HCT116 (cell line): ENCODE results near the gene ACOT12. TPM values are rescaled to one million over a fixed set of nuclear protein-coding genes. Genes with fewer than 3 reads are reported as not detected.

ENCODE experiments used
- ATAC-seq: fragments of 200-7000 bp; cut with Tn5 transposase; 2 replicates; pipeline ENCODE4 v1.9.1; 2020; ENCODE audit warnings: mild to moderate bottlenecking, moderate library complexity
- BruUV-seq: library from RNA; stranded (reverse); fragments of 400-500 nt; replicated peaks from 2 replicates; lab custom pipeline; 2021; lab: Mats Ljungman, UMichigan
- CTCF ChIA-PET: fragments of 300-600 bp; sonication (Branson Sonifier 250); formaldehyde crosslinking; loops from one replicate; lab custom pipeline; 2021; ENCODE audit warnings: antibody characterized with exemption; lab: Charles Lee
- POLR2A ChIA-PET: fragments of 300-600, 350-600 bp; sonication (Branson Sonifier 250); formaldehyde crosslinking; loops from one replicate; lab custom pipeline; 2021; ENCODE audit warnings: antibody characterized with exemption; lab: Charles Lee
- RAD21 ChIA-PET, 2 experiments: fragments of 300-600 bp; sonication (Branson Sonifier 250); formaldehyde crosslinking; loops; one replicate each; lab custom pipeline; 2023; ENCODE audit warnings: low total read pairs in 2 of 2; ENCODE audit not compliant: uncharacterized antibody in 2 of 2, unreplicated experiment in 2 of 2, low non-redundant PET in 1 of 2; lab: Charles Lee
- DNase-seq: peaks from one replicate; pipeline ENCODE4 v3.0.0-alpha.2; 2010; ENCODE audit warnings: low read depth, low spot score
- H2AFZ ChIP-seq: fragments of 200-600 bp; shearing (Covaris generic), sonication (generic); 2 replicates; pipeline ENCODE4 v1.6.1; 2017; ENCODE audit warnings: low read depth, mixed run types, mixed read lengths, antibody characterized with exemption, low read length; ENCODE audit not compliant: poor library complexity, severe bottlenecking
- H3K27ac ChIP-seq: 2 replicates; pipeline ENCODE4 v1.5.1; 2012; ENCODE audit warnings: low read depth, low read length
- H3K27me3 ChIP-seq: fragments of 200-600 bp; sonication (generic); 2 replicates; pipeline ENCODE4 v1.6.1; 2016; ENCODE audit warnings: mixed run types, low read length, mixed read lengths; ENCODE audit not compliant: insufficient read depth
- H3K36me3 ChIP-seq, 2 experiments: fragments of 200-500 bp in 1 of 2; fragments of 200-600 bp in 1 of 2; sonication (Bioruptor generic) in 1 of 2; sonication (generic) in 1 of 2; 2 replicates each; pipeline versions ENCODE4 v1.5.1 to v1.6.1; 2014 to 2016; ENCODE audit warnings: low read length in 2 of 2, inconsistent platforms in 1 of 2, mixed read lengths in 1 of 2, mixed run types in 1 of 2; ENCODE audit not compliant: insufficient read depth in 2 of 2, control insufficient read depth in 1 of 2
- H3K4me1 ChIP-seq, 2 experiments: fragments of 200-600 bp in 1 of 2; sonication (generic) in 1 of 2; 2 replicates each; pipeline versions ENCODE4 v1.5.1 to v1.6.1; 2012 to 2017; ENCODE audit warnings: low read length in 2 of 2, inconsistent platforms in 1 of 2, mild to moderate bottlenecking in 1 of 2, mixed read lengths in 1 of 2, mixed run types in 1 of 2, moderate library complexity in 1 of 2; ENCODE audit not compliant: insufficient read depth in 2 of 2, control insufficient read depth in 1 of 2
- H3K4me2 ChIP-seq: fragments of 200-600 bp; sonication (generic); 2 replicates; pipeline ENCODE4 v1.6.1; 2017; ENCODE audit warnings: mixed run types, low read length, mixed read lengths
- H3K4me3 ChIP-seq, 2 experiments: fragments of 200-600 bp in 1 of 2; sonication (generic) in 1 of 2; replicated peaks in 1 of 2; 2 replicates each; pipeline ENCODE4 v1.5.1; 2011 to 2016; ENCODE audit warnings: low read length in 2 of 2, control low read depth in 1 of 2, low read depth in 1 of 2, mild to moderate bottlenecking in 1 of 2, mixed read lengths in 1 of 2, mixed run types in 1 of 2
- H3K79me2 ChIP-seq: fragments of 200-600 bp; sonication (generic); 2 replicates; pipeline ENCODE4 v1.6.1; 2017; ENCODE audit warnings: mild to moderate bottlenecking, mixed run types, low read length, moderate library complexity, mixed read lengths; ENCODE audit not compliant: insufficient read depth
- H3K9ac ChIP-seq: fragments of 200-600 bp; sonication (generic); 2 replicates; pipeline ENCODE4 v1.6.1; 2016; ENCODE audit warnings: low read length, mixed read lengths
- H3K9me2 ChIP-seq: fragments of 200-600 bp; sonication (generic), shearing (Covaris generic); 2 replicates; pipeline ENCODE4 v1.6.1; 2017; ENCODE audit warnings: mixed run types, mild to moderate bottlenecking, moderate library complexity; ENCODE audit not compliant: insufficient read depth
- H3K9me3 ChIP-seq, 2 experiments: fragments of 200-500 bp in 1 of 2; fragments of 200-600 bp in 1 of 2; sonication (Bioruptor generic) in 1 of 2; sonication (generic) in 1 of 2; 2 replicates each; pipeline ENCODE4 v1.6.1; 2014 to 2017; ENCODE audit warnings: low read length in 2 of 2, mixed read lengths in 2 of 2, inconsistent platforms in 1 of 2, low read depth in 1 of 2, mild to moderate bottlenecking in 1 of 2, mixed run types in 1 of 2, moderate library complexity in 1 of 2; ENCODE audit not compliant: control insufficient read depth in 1 of 2, insufficient read depth in 1 of 2
- H4K20me1 ChIP-seq: fragments of 200-600 bp; sonication (generic), shearing (Covaris generic); 2 replicates; pipeline ENCODE4 v1.6.1; 2017; ENCODE audit warnings: mixed run types, mild to moderate bottlenecking, moderate library complexity; ENCODE audit not compliant: insufficient read depth
- EGR1 ChIP-seq: IDR thresholded peaks from 2 replicates; pipeline ENCODE4 v1.6.1; 2012; ENCODE audit warnings: low read depth
- EZH2 ChIP-seq: fragments of 200-600 bp; sonication (generic); IDR thresholded peaks from 2 replicates; pipeline ENCODE4 v1.6.1; 2017; ENCODE audit warnings: antibody characterized with exemption, mixed run types
- POLR2A ChIP-seq: IDR thresholded peaks from 2 replicates; pipeline ENCODE4 v1.7.0; 2011; ENCODE audit warnings: borderline replicate concordance; ENCODE audit not compliant: insufficient read depth, insufficient read length; ENCODE audit errors: extremely low read depth
- SIN3A ChIP-seq: IDR thresholded peaks from 2 replicates; pipeline ENCODE4 v1.6.1; 2012; ENCODE audit warnings: low read depth
- SP1 ChIP-seq: IDR thresholded peaks from 2 replicates; pipeline ENCODE4 v1.6.1; 2012; ENCODE audit warnings: low read depth
- SRF ChIP-seq: IDR thresholded peaks from 2 replicates; pipeline ENCODE4 v1.6.1; 2012; ENCODE audit warnings: low read depth
- TCF7L2 ChIP-seq: IDR thresholded peaks from 2 replicates; pipeline ENCODE4 v1.7.0; 2011; ENCODE audit warnings: borderline replicate concordance, inconsistent platforms; ENCODE audit not compliant: insufficient read depth, insufficient read length; ENCODE audit errors: extremely low read depth
- ZFX ChIP-seq: fragments of 450-650 bp; IDR thresholded peaks from 2 replicates; pipeline ENCODE4 v1.6.1; 2017
- ZNF274 ChIP-seq: fragments of 200-500 bp; sonication (Bioruptor generic); IDR thresholded peaks from 2 replicates; pipeline ENCODE4 v1.6.1; 2014; ENCODE audit warnings: mild to moderate bottlenecking, low read depth, low read length, inconsistent platforms
- intact Hi-C: fragments of 100-400 bp; cut with micrococcal nuclease; formaldehyde crosslinking; loops from 2 replicates; pipeline ENCODE4 v1.10.0; 2022
- total RNA-seq: library from RNA; stranded (reverse); gene quantifications from one replicate; pipeline ENCODE4 v1.2.1, GENCODE V29; 2021; ENCODE audit not compliant: unreplicated experiment
- TF ChIP-seq, protein P1 (sequence below): IDR thresholded peaks from 2 replicates; pipeline ENCODE4 v1.6.1; 2012
- TF ChIP-seq, protein P2 (sequence below): IDR thresholded peaks from 2 replicates; pipeline ENCODE4 v1.6.1; 2011; ENCODE audit warnings: mild to moderate bottlenecking, low read length, moderate library complexity; ENCODE audit not compliant: insufficient replicate concordance; ENCODE audit errors: extremely low read depth

Gene ACOT12
- total RNA-seq, 1 experiment from 2014 or later = not detected

GRCh38 chr5:81335946-81336345 is 58.0 kb downstream of the ACOT12 start:
- ChIA-PET RAD21 (no interaction called here), CTCF (no interaction called here), POLR2A (no interaction called here)
- H2AFZ ChIP-seq = no peak overlapping the region
- no peak overlapping the region for H3K4me2 ChIP-seq
- H3K4me1 ChIP-seq = no peaks in the 10 kb centered on the region
- no peak overlapping the region for H3K9ac ChIP-seq
- TF ChIP-seq TCF7L2 (no peak), ZNF274 (no peak), SRF (no peak), EZH2 (no peak), POLR2A (no peak), SIN3A (no peak), SP1 (no peak), EGR1 (no peak), ZFX (no peak)
- TF ChIP-seq, protein P1, sequence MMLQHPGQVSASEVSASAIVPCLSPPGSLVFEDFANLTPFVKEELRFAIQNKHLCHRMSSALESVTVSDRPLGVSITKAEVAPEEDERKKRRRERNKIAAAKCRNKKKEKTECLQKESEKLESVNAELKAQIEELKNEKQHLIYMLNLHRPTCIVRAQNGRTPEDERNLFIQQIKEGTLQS = no peak
- TF ChIP-seq, protein P2, sequence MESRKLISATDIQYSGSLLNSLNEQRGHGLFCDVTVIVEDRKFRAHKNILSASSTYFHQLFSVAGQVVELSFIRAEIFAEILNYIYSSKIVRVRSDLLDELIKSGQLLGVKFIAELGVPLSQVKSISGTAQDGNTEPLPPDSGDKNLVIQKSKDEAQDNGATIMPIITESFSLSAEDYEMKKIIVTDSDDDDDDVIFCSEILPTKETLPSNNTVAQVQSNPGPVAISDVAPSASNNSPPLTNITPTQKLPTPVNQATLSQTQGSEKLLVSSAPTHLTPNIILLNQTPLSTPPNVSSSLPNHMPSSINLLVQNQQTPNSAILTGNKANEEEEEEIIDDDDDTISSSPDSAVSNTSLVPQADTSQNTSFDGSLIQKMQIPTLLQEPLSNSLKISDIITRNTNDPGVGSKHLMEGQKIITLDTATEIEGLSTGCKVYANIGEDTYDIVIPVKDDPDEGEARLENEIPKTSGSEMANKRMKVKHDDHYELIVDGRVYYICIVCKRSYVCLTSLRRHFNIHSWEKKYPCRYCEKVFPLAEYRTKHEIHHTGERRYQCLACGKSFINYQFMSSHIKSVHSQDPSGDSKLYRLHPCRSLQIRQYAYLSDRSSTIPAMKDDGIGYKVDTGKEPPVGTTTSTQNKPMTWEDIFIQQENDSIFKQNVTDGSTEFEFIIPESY = no peak
- no peak for DNase-seq
- H3K36me3 ChIP-seq = no peaks in the 10 kb centered on the region
- BruUV-seq = no TSS peak
- no peaks in the 10 kb centered on the region for H3K79me2 ChIP-seq
- H3K9me3 ChIP-seq = no peaks in the 10 kb centered on the region
- intact Hi-C loops = no loop called here
- ATAC-seq = no peak
- no peak overlapping the region for H3K27ac ChIP-seq
- no peak overlapping the region for H3K4me3 ChIP-seq
- no peaks in the 10 kb centered on the region for H4K20me1 ChIP-seq
- H3K27me3 ChIP-seq = no peaks in the 10 kb centered on the region
- no peaks in the 10 kb centered on the region for H3K9me2 ChIP-seq
